Fibroblast of peridontal ligament (primary cell): ENCODE measurements around the gene ATG9B.
"Not testable (repeated sequence)": the region's sequence is repeated elsewhere in the genome, so short reads cannot be mapped to it uniquely, and the experiment has no call there.

Source experiments
- DNase-seq: peaks from one replicate; pipeline ENCODE4 v3.0.0-alpha.2; 2010; ENCODE audit errors: extremely low read depth

The ATG9B gene

DNA sequence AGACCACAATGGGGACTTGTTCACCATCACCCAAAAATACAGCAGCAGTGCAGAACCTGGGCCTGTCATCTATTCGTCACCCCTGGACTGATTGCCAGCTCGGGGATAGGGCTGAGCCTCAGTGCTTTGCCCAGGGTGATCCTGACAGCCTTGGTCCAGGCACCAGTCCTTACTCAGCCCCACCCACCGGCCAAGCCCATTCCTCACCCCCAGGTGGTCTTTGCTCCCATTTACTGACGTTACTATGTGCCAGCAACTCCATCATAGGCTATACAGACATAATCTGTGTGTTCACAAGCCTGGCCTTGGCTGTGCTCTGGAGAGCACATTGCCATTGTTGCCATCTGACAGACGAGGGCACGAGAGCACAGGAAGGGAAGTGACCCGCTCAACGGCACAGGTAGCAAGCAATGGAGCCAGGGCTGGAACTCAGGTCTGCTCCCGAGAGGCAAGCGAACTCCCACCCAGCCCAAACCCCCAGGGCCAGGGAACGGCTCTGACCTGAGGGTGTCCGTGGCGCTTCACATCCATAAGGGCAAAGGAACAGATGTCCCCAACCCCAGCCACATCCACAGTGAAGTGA, 6.8 kb downstream of the ATG9B start:
- DNase-seq = no peak

DNA sequence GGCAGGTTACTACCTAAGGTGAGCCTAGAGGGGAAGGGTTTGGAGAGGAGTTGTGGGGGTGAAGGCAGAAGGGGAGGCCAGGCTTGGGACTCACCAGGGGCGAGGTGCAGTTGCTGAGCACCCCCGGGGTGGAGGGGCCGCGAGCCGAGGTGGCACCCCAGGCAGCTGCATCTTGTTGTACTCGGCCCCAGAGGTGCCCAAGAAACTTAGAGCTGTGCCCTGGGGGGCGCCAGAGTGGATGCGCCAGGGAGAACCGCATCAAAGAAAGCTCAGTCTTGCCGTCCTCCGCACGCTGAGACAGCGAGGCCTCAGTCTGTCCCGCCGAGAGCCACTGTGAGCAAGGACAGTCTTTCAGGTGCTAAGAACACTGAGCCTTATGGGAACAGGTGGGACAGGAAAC, 7.4 kb downstream of the ATG9B start:
- DNase-seq = no peak

- DNase-seq = no peak
Observed at GRCh38 chr7:151016505-151016904, 7.8 kb downstream of the ATG9B start.

DNA sequence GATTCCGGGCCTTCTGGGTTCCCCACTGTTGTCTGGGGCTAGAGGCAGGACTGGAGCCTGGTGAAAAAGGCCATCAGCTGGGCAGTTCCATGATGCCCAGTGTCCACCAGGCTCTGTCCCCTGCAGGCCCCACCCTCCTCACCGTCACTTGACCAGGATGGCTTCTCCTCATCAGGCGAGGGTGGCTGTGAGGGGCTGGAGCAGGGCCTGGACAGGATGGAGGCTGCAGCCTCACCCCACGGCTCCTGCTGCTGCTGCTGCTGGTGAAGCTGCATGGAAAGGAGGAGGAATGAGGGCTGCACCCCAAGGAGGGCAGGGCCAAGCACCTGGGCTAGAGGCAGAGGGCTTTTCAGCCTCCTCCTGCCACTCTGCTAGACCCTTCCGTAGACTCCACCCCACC, 8.3 kb downstream of the ATG9B start:
- DNase-seq = no peak

DNA sequence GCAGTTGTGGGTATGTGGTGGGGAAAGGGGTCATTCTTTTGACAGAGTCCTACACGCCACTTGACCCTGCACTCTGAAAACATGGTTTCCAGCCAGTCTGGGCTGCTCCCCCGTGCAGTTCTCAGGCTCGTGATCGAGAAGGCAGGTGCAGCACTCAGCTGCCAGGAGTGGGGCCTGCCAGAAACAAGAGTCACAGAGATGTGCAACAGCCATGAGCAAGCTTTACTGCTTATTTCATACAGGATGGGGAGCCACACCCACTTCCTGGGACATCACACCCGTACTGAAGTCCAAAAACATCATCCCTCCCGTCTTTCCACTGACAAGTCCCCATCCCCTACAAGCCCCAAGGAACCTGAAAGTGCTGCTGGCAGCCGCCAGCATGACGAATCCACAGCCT, 9.3 kb downstream of the ATG9B start:
- no peak for DNase-seq

- peak; percentile 52 for DNase-seq
Observed at GRCh38 chr7:151013733-151014497, 10.4 kb downstream of the ATG9B start.

GRCh38 chr7:151013356-151013732, 10.9 kb downstream of the ATG9B start:
- no peak for DNase-seq

GRCh38 chr7:151012911-151013347, 11.4 kb downstream of the ATG9B start:
- peak; percentile 21 for DNase-seq

DNA sequence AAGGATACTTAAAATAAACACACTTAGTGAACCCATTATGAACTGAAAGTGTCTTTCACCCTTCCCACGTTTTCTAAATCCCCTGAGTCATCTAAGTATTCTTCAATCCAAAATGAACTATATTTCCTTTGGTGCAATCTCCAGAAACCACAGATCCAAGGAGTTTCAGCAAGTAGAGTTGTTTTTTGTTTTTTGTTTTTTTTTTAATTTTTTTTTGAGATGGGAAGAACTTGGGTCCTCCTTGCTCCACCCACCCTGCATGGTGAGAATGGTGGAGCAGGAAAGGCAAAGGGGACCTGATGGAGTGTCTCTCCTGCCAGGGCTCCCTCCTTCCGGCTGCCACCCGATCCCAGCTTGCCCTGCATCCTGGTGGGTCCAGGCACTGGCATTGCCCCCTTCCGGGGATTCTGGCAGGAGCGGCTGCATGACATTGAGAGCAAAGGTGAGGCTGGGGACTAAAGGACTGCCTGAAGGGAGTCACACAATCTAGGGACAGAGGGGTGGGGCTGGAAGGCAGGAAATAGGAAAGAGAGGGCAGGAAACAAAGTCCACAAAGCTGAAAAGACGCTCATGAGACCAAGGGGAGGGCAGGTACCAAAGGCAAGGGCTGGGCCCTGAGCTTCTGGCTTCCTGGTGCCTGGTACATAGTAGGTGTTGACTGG, 12.1 kb downstream of the ATG9B start:
- DNase-seq = peak; percentile 5

GRCh38 chr7:151011616-151012015, 12.7 kb downstream of the ATG9B start:
- not testable (repeated sequence) for DNase-seq

GRCh38 chr7:151011097-151011409, 13.2 kb downstream of the ATG9B start:
- DNase-seq = no peak

GRCh38 chr7:151010307-151011096, 13.8 kb downstream of the ATG9B start:
- DNase-seq = peak; percentile 8

- DNase-seq = no peak
Observed at GRCh38 chr7:151010037-151010306, 14.3 kb downstream of the ATG9B start.

DNA sequence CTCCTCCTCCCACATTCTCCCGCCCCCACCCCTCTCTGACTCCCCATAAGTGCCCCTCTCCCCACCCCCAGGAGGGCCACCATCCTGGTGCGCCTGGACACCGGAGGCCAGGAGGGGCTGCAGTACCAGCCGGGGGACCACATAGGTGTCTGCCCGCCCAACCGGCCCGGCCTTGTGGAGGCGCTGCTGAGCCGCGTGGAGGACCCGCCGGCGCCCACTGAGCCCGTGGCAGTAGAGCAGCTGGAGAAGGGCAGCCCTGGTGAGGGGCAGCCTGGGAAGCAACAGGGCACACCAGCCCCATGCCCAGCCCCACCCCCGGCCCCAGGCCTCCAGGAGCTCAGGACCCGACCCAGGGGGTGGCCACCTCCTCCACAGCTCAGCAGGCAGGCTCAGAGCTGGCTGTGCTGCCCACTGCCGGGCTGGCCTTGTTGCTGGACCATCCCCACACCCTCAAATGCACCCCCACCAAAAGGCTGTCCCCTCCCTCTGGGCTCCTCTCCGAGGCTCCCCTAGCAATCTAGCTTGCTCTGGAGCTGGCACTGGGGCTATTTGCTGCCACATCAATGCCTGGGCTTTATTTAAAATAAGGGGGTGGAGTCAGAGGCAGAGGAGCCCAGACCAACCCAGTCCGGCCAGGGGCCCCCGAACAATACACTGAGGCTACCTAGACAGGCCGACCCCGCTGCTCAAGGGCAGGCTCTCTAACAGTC, 14.8 kb downstream of the ATG9B start:
- no peak for DNase-seq

GRCh38 chr7:151008511-151009323, 15.6 kb downstream of the ATG9B start:
- peak; percentile 14 for DNase-seq

DNA sequence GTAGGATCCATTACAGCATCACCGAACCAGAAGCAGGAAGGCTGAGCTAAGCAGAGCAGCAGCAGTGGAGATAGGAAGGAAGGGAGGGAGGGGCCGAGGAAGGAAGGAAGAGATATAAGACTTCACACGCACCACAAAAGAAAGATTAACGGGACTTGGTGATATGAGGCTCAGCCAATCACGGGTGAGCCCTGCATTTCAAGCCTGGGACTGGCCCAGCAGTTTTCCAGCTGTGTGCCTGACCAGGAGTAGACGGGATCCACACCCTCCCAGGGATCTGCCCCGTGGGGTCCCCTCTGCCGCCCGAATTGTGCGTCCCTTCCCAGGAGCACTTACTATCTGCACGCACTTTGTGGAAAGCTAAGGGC, 16.2 kb downstream of the ATG9B start:
- no peak for DNase-seq

GRCh38 chr7:151007469-151007898, 16.8 kb downstream of the ATG9B start:
- no peak for DNase-seq

GRCh38 chr7:151006590-151007300, 17.5 kb downstream of the ATG9B start:
- DNase-seq = no peak

- DNase-seq = no peak
Observed at GRCh38 chr7:151005566-151005965, 18.7 kb downstream of the ATG9B start.

GRCh38 chr7:151003572-151003971, 20.7 kb downstream of the ATG9B start:
- DNase-seq = no peak

DNA sequence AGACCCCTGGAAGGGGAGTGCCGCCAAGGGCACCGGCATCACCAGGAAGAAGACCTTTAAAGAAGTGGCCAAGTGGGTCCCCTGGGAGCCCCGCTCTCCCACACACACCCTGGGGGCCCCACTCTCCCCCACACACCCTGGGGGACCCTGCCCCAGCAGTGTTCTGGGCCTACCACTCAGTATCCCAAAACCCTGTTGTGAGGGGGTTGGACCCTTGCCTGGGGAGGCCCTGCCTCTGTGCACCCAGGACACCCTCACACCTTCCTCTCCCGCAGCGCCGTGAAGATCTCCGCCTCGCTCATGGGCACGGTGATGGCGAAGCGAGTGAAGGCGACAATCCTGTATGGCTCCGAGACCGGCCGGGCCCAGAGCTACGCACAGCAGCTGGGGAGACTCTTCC, 22.7 kb downstream of the ATG9B start:
- no peak for DNase-seq
